Transverse colon (tissue), 3 donors: ENCODE measurements around the gene GPBP1L1.

Experiments
- POLR2A ChIP-seq: fragments of 450-650 bp; IDR thresholded peaks from one replicate; pipeline ENCODE4 v1.6.1; 2016; ENCODE audit warnings: antibody characterized with exemption, mild to moderate bottlenecking, moderate library complexity
- TF ChIP-seq, protein P1 (sequence below), 5 experiments: fragments of 200-600 bp in 3 of 5; fragments of 450-650 bp in 2 of 5; sonication (generic) in 3 of 5; IDR thresholded peaks; 1 replicate in 2 of 5; 2 replicates in 3 of 5; pipeline ENCODE4 v1.5.1; 2016 to 2017; ENCODE audit warnings: antibody characterized with exemption in 5 of 5, inconsistent platforms in 3 of 5, mild to moderate bottlenecking in 2 of 5, moderate library complexity in 1 of 5

DNA sequence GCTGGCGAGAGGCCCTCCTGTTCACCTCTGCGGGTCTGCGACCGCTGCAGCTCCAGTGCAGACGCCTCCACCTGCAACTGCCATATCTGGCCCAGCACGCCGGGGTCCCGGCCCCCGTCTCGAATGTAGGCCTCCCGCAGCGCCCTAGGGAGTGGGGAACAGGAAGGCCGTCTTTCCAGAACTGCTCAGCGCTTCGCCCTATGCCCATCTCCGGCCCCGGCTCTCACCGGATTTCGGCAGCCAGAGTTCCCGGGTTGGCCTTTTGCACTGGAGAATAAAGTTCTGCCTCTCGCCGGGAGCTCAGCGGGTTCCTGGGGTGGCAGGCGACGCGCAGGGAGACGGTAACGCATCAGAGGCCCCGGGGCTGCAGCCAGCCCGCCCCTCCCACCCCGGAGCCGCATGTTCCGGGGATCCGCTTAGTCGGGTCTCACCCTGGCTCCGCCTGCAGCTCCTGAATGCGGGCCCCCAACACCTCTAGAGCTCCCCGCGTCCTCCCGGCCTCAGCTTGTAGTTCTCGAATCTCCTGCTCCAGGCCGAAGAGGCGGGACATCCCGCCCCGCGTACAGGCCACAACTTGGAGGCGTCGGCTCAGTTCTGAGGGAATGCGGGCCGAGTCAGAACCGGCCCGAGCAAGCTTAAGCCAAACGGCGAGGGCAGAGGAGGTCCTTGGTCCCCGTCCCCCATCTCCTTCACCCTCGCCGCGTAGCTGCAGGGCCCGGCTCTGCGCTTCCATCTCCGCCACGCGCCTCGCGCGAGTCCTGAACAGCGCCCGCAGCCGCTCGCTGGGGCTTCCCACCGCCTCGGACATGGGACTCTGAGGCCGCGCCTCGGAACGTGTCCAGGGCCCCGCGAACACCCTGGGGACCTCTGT lies 63.6 kb downstream of the GPBP1L1 start:
- TF ChIP-seq, protein P1, sequence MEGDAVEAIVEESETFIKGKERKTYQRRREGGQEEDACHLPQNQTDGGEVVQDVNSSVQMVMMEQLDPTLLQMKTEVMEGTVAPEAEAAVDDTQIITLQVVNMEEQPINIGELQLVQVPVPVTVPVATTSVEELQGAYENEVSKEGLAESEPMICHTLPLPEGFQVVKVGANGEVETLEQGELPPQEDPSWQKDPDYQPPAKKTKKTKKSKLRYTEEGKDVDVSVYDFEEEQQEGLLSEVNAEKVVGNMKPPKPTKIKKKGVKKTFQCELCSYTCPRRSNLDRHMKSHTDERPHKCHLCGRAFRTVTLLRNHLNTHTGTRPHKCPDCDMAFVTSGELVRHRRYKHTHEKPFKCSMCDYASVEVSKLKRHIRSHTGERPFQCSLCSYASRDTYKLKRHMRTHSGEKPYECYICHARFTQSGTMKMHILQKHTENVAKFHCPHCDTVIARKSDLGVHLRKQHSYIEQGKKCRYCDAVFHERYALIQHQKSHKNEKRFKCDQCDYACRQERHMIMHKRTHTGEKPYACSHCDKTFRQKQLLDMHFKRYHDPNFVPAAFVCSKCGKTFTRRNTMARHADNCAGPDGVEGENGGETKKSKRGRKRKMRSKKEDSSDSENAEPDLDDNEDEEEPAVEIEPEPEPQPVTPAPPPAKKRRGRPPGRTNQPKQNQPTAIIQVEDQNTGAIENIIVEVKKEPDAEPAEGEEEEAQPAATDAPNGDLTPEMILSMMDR (IDR thresholded peaks at IDR 0.05), result no peak
- TF ChIP-seq POLR2A, result no peak
